Caki2 (cell line): Measurements from ENCODE around the gene OR13F1. TPM values are rescaled to one million over a fixed set of nuclear protein-coding genes. Genes with fewer than 3 reads are reported as not detected.

Experiments used
- total RNA-seq: library from RNA; depleted of rRNA; stranded (reverse); fragments of >200 nt; shearing (Covaris generic); gene quantifications from 2 replicates; pipeline ENCODE4 v1.2.3, GENCODE V29; 2014; ENCODE audit warnings: low replicate concordance; rRNA removed

OR13F1 gene
- total RNA-seq, 1 experiment from 2014 or later, result not detected

Other genes starting within 250 kb of the OR13F1 start
- gene OR13C4, start 22.9 kb downstream of the OR13F1 start, total RNA-seq, result not detected in 2 replicates
- gene OR13C3, start 32.6 kb downstream of the OR13F1 start, total RNA-seq, result not detected in 2 replicates
- gene OR13C8, start 64.9 kb downstream of the OR13F1 start, total RNA-seq, result not detected in 2 replicates
- not detected in 2 replicates for gene OR13C5, start 95.2 kb downstream of the OR13F1 start, total RNA-seq
- gene OR13C2, start 101.4 kb downstream of the OR13F1 start, total RNA-seq, result not detected in 2 replicates
- not detected in 2 replicates for gene OR13C9, start 113.9 kb downstream of the OR13F1 start, total RNA-seq
- not detected in 2 replicates for gene OR13D1, start 190.3 kb downstream of the OR13F1 start, total RNA-seq
- 14.8 and 23.0 TPM in 2 replicates for gene NIPSNAP3A, start 243.4 kb downstream of the OR13F1 start, total RNA-seq